HG02943 (cell line): ENCODE results near the gene SERPINA4.
"Not testable (repeated sequence)": the region's sequence is repeated elsewhere in the genome, so short reads cannot be mapped to it uniquely, and the experiment has no call there.

Experiments used
- ATAC-seq: cut with Tn5 transposase; IDR thresholded peaks from one replicate; pipeline ENCODE4 v1.9.1; 2021; ENCODE audit warnings: mild to moderate bottlenecking, low read depth, moderate library complexity; ENCODE audit not compliant: unreplicated experiment

The SERPINA4 gene

DNA sequence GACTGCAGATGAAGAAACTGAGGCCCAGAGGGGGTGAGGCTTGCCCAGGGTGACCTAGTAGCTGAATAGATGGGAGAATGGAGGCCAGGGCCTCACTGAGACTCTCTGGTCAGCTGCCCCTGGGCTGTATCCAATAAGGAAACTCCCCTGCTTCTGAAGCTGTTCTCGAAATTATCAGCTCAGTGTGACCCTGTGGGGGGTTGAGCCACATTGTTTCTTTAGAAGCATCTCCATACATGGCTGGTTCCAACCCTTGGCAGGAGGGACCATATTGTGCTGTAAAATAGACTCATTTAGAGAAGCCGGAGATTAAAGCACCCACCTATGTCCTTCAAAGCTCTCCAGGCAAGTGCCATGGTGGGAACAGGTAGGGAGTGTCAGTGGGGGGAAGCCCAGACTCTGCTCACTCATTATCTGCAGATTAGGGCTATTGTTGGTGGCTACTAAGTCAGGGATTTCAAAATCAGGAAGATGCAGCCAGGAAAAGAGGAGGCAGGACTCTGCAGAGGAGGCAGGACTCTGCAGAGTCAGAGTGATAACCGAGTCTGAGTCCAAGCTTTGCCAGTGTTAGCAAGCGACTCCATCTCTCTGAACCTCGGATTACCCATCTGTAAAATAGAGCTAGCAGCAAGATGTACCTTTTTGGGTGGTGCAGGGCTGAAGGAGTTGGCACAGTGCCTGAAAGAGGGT, 23.5 kb downstream of the SERPINA4 start:
- ATAC-seq = no peak

DNA sequence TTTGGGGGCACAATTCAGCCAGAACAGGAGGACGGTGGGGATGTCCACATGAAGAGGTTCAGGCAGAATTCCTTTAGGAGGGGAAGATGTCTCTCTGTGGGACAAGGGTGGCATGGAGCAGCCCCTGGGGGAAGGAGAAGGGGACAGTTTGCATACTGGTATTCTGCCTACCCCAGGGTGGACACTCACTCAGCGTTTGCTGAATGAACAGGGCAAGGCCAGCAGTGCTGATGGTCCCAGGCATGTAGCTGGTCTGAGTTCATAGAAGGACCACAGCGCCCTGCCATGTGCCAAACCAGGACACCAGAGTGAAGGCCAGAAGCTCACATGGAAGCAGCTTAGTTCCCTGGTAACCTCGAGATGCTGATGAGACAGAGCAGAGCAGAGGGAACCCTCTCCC, 25.4 kb downstream of the SERPINA4 start:
- no peak for ATAC-seq

DNA sequence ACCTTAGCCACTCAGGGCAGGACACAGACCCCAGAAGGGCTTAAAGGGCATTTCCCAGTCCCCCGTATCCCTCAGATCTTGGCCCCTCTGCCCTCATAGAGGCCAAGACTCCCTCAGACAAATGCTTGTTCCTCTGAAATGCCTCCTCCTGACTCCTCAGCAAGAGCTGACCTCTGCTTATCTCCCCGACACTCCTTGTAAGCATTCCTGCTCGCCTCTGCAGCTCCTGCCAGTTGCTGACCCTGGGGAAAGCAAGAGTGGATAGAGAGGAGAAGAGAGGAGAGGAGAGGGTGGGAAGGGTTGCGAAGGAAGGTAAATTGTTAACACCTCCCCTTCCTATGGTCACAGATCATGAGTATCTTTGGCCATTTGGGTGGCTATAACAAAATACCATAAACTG, 27.1 kb downstream of the SERPINA4 start:
- ATAC-seq = no peak

DNA sequence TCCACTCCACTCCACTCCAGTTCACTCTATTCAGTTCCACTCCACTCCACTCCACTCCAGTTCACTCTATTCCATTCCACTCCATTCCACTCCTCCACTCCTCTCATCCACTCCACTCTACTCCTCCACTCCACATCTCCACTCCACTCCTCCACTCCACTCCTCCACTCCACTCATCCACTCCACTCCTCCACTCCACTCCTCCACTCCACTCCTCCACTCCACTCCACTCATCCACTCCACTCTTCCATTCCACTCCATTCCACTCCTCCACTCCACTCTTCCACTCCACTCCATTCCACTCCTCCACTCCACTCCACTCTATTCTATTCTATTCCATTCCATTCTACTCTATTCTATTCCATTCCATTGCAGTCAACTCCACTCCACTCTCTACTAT, 29.8 kb downstream of the SERPINA4 start:
- no peak for ATAC-seq

DNA sequence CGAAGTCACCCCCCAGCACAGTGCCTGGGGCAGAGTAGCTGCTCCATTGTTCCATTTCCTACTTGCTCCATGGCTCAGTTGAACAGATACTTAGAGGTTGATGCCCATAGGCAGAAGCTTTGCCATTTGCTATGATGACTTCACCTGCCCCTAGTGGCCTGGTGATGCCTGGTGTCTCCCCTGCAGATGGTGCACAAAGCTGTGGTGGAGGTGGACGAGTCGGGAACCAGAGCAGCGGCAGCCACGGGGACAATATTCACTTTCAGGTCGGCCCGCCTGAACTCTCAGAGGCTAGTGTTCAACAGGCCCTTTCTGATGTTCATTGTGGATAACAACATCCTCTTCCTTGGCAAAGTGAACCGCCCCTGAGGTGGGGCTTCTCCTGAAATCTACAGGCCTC, 30.6 kb downstream of the SERPINA4 start:
- ATAC-seq = no peak

DNA sequence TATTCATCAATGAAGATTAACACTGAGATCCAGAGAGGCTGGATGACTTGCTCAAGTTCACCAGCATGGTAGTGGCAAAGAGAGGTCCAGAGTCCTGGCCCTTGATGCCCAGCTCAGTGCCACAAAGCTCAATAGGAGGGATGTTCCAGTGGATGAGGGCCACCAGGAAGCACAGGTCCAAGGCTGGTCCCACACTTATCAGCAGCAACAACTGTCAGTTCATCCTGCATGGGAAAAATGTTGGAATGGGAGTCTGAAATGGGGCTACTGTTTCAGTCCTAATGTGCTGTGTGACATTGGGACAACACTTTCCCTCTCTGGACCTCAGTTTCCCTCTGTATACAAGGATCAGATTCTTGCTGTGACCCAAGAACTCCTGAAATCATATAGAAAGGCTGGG, 31.2 kb downstream of the SERPINA4 start:
- ATAC-seq = no peak

DNA sequence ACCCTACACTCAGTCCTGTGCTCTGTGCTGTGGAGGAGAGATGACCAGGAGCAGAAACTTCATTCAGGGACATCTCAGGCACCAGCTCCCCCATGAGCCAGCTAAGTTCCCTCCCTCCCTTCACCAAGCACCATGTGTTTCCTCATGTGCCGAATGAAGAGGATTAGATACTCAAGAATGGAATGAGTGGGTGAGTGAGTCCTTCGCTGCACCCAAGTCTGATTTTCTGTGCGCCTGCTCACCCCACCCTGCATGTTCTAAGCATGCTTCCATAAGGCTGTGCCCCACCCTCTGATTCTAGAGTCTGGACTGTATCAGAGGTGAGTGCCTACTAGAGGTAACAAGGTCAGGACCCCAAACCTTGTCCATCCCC, 32.1 kb downstream of the SERPINA4 start:
- ATAC-seq = no peak

DNA sequence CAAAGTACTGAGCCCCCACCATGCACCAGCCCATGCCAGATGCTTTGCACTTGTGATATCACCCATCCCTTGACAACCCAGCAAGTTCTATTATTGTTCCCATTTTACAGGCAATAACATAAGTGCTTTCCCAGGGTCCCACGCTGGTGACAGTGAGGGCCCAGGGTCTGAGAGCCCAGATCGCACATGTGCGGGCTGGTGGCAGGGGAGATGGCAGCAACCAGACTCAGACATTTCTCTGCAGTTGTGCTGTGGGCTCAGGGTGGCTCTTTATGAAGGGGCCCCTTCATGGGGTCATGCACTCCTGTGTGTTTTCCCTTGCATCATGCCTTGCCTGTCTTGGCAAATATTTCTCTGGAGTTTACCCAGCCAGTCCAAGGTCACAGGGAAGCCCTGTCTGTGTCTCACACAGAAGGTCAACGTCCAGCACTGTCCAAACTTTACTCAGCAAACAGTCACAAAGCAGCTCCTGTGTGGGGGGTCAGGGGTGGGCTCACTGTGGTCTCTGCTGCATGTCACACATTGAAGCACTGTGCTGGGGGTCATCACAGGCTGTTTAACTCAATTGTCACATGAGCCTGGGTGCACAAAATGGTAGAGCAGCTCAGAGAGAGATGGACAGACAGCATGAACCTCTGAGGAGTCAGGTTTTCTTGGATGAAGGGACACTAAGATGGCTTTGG, 32.6 kb downstream of the SERPINA4 start:
- no peak for ATAC-seq

DNA sequence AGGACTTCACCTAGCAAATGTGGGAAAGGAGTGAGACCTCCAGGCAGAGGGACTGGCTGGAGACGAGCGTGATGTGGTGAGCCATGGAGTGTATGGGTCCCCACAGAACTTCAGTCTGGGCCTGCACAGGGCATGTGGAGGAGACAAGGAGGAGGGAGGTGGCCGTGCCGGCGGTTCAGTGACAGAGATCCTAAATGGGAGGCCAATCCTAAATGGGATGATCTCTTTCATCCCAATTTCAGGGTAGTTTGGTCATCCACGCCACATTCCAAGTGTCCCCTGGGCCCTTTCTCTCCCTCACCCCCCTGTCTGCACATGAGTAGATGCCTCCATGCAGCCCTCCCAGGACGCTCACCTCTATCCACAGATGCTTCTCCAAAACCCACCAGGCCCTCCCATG, 33.2 kb downstream of the SERPINA4 start:
- ATAC-seq = no peak

DNA sequence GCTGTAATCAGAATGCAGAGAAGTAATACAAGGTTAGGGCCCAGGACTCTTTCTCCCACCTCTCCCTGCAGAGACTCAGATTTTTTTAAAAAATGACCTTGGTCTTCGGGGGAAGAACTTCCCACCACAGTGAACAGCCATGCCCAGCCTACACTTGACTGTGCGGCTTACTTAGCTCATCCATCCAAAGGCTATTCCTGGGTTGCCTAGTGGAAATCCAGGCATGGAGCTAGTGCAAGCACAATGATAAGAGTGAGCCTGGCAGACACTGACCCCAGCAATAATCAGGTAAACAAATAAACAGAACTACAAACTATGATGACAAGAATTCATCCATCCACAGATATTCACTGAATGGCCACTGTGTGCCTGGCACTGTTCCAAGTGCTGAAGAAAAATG, 34.7 kb downstream of the SERPINA4 start:
- ATAC-seq = no peak

DNA sequence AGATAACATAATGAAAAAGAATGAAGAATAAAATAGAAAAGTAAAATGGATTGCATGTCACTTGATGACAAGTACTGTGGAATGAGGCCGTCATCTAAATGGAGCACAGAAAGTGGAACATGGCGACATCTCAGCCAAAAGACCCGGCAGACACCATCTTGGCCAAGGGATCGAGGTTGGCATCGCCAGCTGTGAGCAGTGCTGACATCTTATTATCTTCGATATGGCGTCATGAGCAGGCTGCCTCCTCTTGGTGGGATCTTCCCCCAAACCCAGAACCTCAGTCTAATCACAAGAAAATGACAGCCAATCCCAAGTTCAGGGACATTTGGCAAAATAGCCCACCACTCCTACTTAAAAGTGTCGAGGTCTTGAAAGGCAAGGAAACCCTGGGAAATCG, 35.1 kb downstream of the SERPINA4 start:
- ATAC-seq = no peak

DNA sequence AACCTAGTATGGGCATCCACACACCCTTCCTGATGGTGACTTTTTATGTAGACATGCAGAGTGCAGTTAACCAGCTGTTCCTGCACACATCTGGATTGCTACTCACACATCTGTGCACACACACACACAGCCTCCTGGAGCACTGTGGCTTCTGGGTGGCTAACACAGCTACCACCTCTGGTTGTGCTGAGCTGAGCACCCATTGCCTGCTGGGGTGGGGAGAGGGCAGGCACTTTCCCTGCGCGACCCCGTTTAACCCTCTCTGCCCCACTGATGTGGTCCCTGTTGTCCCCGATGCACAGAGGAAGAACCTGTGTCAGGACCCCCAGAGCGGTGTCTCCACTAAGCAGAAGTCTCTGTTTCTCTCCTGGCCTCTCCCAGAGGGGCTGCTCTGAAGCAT, 36.5 kb downstream of the SERPINA4 start:
- ATAC-seq = no peak

DNA sequence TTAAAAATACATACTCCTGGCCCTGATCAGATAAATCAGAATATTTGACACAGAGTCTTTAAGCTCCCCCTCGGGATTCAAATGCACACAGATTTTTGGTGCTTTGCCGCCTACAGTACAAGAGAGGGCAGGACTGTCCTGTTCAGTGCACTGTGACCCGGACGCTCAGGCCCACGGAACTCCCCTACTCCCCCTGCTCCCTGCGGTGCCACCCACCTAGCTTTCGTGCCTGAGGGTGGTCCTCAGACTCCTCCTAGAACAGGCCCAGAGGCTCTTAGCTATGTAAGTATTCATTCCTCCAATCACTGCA, 37.2 kb downstream of the SERPINA4 start:
- ATAC-seq = no peak

DNA sequence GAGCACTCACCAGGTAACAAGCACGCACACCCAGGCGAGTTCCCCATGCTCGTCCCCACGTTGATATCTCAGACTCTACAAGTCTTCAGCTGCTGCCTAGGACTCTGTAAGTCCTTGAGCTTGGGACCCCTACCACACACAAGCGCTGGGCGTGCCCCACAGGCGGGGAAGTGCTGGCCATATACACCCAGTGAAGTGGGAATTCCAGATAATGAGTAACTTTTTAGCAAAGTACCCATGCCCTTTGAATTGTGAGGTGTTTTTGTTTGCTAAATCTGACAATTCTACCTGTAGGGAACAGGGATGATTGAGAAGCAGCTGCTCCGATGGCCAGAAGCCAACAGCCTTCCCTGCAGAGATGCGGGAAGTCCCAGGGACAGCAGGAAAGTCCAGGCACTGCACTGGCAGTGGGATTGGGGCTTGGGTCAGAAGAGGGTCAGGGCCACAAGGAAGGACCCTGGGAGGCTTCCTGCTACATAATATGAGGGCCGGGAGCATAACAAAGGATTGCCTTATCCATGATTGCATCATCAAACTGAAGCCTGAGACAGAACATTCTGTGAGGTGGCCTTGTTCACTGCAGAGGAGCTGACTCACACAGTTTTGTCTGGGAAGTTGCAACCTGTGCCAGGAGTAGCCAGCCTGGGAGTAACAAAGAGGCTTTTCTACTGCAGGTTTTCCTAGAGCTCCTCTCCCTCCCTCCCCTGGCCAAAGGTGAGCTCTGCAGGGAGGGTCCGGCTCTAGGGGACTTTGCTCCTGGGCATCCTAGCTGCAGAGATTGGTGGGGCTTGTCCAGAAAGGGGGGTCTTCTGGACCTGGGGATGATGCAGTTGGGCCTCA, 37.8 kb downstream of the SERPINA4 start:
- no peak for ATAC-seq

DNA sequence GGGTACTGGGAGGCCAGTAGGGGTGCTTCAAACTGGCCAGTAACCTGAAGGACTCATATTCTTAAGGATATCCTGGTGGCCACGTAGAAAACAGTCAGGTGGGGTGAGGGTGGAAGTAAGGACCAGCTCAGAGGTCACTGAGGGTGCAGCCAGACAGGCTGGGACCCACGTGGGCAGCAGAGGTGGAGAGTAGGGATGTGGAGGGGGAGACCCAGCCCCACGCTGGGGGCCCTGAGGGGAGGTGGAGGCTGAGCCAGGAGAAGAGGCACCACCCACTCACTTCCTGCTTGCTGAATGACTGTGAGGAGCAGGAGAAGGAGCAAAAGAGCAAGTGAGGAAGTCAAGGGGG, 38.4 kb downstream of the SERPINA4 start:
- no peak for ATAC-seq

DNA sequence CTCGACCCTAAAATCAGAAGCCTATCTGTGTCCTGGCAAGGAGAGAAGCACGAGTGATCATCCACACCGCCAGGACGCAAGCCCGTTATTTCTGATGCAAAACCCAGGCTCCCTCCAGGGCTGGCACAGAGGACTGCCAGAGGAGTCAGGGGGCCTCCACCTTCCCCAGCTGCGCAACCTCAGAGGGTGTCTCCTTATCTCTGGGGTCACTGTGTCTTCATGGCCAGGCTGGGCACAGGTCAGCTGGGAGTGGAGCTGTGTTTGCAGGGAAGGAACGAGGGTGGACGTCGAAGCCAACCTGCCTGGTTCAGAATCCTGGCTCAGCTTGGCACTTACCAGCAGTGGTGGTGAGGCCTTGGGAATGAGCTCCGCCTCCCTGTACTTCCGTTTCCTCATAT, 38.9 kb downstream of the SERPINA4 start:
- no peak for ATAC-seq

DNA sequence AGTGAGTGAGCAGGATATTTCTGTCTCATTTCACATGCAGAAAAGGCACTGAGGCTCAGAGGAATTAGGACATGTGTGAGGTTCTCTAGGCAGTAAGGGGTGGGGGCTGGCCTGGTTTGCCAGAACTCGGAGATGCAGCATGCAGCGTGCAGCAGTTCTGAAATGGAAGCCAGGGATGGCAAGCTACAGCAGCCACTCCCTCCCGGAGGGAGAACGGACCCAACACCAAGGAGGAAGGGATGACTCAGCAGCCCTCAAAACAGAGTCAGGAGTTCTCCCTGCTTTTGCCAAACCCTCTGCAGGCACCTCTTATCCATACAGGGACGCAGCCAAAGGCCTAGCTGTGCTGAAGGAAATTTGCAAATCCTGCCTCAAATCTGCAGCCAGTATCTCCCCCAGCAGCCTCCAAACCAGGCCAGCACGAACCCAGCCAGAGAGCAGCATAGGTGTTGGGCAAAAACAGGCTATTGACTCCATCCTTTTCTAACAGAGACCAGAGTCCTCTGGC, 40.7 kb downstream of the SERPINA4 start:
- no peak for ATAC-seq

DNA sequence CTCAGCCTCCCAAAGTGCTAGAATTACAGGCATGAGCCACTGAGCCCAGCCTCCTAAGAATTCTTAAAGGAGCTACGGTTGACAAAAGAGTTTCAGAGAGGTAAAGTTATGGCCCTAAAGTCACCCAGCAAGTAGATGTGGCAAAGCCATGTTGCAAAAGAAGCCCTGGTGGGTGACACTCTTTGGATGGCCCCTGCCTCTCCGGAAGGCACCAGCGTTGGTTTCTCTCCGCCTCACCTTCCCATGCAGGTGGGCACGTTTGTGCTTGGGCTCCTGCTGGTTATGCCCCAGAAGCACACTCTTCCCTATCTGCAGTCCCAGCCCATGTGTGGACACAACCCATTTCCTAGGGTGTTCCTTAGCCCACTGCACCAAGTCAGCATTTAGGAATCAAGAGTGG, 41.5 kb downstream of the SERPINA4 start:
- no peak for ATAC-seq

DNA sequence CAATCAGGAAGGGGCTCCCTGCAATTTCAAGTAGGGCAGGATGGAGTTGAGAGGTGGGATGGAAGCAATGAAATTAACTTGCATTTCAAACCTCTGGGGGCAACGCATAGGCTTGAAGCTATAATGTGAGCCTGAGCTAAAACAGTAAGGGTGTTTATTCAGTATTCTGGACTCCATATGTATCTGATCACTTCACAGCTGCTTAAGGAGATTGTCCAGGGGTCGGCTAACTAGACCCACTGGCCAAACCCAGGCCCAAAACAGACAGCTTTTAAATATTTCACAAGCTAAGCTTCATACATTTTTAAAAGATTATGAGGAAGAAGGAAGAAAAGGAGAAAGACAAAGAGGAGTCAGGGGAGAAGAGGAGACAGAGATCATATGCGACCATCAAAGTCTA, 44.1 kb downstream of the SERPINA4 start:
- ATAC-seq = no peak

DNA sequence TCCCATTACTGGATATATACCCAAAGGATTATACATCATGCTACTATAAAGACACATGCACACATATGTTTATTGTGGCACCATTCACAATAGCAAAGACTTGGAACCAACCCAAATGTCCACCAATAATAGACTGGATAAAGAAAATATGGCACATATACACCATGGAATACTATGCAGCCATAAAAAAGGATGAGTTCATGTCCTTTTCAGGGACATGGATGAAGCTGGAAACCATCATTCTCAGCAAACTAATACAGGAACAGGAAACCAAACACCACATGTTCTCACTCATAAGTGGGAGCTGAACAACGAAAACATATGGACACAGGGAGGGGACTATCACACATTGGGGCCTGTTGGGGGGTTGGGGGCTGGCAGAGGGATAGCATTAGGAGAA, 47.7 kb downstream of the SERPINA4 start:
- not testable (repeated sequence) for ATAC-seq

DNA sequence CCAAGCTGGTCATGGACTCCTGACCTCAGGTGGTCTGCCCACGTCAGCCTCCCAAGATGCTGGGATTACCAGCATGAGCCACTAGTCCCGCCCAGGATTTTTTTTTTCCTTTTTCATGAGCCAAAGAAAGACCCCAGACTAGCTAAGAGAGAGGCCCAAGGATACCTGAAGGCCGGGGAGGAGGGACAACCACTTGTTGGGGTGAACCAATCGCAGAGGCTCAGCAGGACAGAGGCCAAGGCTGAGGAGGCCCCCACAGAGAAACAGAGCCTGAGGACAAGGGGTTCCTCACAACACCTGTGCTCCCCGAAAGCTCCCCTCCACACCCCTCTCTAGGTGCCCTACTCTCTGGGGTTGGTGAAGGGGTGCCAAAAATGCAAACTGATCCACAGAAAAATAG, 49.9 kb downstream of the SERPINA4 start:
- no peak for ATAC-seq

DNA sequence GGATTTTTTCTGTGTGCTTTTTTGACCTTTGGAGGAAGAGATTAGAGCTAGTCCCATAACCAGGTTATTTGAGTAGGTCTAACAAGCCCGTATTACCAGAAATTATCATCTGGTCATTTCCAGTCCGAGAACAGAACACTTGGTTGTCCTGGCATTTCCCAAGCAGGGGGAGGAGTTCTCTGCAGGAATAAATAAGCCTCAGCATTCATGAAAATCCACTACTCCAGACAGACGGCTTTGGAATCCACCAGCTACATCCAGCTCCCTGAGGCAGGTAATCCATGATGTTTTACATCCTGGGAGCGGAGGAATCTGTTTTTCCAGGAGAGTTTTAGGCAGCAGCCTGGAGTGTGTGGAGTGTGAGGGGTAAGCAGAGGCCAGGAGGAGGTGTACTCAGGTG, 50.9 kb downstream of the SERPINA4 start, which contains the start of gene SERPINA3:
TSS of gene SERPINA3 (plus strand) at position 218 of the 400 bp plus-strand sequence. CDS start 2,051 bp downstream, outside the sequence.
- no peak for ATAC-seq
